GM18507 (cell line): ENCODE data around the gene UIMC1.
"Not testable (repeated sequence)": the region's sequence is repeated elsewhere in the genome, so short reads cannot be mapped to it uniquely, and the experiment has no call there.

Experiments used
- DNase-seq: peaks from one replicate; pipeline ENCODE4 v3.0.0; 2011; ENCODE audit warnings: low read depth; ENCODE audit not compliant: insufficient read length; ENCODE audit errors: extremely low spot score
- FAIRE-seq: peaks from 2 replicates; lab custom pipeline; 2011; peaks lifted over from hg19 to GRCh38; lab: Jason Lieb, UNC

UIMC1 gene

DNA sequence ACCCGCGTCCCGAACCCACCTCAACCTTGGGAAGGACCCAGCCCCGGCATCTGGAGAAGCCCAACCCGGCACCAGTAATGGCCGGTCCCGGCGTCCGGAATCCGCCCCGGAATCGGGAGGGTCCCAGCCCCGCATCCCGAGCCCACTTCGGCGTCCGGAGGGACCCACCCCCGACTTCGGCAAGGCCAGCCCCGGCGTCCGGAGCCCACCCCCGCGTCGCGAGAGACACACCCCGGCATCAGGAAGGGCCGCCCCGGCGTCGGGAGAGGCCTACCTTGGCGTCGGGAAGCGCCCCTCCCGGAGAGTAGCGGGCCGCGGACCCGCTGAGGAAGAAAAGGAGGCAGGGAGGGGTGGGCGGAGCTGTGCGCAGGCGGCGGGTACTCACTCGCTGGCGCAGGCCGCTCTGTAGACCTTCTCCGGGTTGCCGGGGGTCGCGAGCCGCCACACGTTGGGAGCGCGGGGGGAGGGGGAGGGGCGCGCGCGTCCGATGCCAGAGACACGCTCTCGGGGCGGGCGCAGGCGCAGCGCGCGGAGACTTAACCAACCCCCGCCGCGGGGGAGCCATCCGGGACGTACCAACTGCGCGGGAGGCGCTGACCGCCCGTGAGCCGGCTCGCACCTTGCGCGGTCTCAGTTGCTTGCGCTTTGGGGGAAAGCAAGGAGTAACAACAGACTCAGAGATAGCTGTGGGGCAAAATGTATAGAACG is at the start of gene UIMC1:
UIMC1 (minus strand) TSS at position 515 of the 708 bp plus-strand sequence. CDS start 24,164 bp downstream, outside the sequence.
- FAIRE-seq (peak; percentile 75), DNase-seq (peak; percentile 84)

DNA sequence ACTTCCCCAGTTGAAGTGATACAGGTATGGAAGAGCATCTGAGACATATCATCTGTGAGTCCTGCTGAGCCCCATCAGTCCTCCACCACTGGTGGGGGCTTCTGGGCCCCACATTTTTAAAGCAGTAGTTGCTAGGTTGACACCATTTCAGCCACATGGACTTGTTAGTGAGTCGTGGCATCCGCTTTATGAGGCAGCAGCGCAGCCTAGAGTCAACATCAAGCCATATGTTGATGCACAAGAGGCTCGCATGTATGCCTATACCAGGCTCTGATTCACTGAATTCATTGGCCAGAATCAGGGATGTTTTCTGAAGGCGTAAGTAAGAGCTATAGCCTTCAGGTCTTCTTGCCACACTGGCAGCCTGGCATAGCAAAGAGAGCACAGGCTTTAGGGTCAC is 42.7 kb upstream of the UIMC1 start:
- DNase-seq = no peak
- no peak for FAIRE-seq

DNA sequence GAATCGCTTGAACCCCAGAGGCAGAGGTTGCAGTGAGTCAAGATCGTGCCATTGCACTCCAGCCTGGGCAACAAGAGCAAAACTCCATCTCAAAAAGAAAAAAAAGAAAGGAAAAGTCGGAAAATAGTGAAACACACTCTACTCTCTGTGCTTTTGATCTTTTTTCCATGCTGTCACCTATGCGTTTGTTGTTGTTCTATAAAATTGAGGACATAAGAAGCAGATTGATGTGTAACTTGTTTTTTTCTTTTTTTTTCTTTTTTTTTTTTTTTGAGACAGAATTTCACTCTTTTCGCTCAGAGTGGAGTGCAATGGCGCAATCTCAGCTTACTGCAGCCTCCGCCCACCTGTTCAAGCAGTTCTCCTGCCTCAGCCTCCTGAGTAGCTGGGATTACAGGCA is 42.0 kb upstream of the UIMC1 start:
- not testable (repeated sequence) for FAIRE-seq, DNase-seq

- no peak for FAIRE-seq
- no peak for DNase-seq
Observed at GRCh38 chr5:177045631-177046030, 39.1 kb upstream of the UIMC1 start.

DNA sequence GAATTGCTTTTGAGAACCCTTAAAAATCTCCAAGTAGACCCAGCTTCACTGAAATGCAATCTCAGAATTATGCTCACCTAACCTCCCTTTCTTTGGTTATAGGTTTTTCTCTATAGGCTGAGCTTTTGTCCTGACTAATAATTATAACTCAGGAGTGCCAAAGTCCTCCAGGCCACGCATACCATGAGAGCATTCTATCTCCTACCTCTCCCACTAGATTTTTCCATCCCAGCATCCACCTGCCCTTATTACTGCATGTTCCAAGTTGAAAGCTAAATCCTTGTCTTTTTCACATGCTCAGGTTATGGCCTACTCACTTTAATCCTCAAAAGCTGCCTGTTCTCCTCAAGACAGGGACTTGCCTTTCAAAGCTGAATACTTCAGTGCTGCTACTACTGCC is 38.1 kb upstream of the UIMC1 start:
- no peak for FAIRE-seq

DNA sequence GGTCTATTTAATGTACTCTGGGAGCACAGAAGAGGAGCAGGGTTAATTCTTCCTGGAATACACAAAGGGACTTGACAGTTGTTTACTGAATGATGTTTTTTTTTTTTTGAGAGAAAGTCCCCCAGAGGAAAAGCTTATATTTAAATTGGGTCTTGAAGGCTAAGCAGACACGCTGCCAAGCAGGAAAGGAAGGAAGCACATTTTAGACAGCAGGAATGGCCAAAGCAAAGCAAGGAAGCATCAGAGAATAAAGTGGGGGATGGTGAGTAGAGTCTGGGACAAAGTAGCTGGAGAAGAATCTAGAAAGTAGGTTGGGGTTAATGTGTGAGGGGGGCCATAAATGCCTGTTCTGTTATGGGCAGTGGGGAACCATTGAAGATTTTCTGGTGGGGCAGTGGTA is 37.4 kb upstream of the UIMC1 start:
- no peak for FAIRE-seq
- DNase-seq = no peak

More for the DNA sequence above, 38.1 kb upstream of the UIMC1 start:
- no peak for DNase-seq

DNA sequence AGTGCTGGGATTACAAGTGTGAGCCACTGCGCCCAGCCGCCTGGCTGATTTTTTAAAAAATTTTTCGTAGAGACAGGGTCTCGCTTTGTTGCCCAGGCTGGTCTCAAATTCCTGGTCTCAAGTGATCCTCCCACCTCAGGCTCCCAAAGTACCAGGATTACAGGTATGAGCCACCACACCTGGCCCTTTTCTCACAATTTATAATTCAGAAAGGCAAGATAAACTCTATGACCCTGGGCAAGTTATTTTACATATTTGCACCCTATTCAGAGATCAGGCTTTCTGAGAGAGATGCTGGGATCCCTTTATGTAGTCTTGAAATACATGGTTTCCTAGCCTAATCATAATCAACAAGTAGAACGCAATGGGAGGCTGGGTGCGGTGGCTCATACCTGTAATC is 36.5 kb upstream of the UIMC1 start:
- FAIRE-seq (no peak), DNase-seq (no peak)

DNA sequence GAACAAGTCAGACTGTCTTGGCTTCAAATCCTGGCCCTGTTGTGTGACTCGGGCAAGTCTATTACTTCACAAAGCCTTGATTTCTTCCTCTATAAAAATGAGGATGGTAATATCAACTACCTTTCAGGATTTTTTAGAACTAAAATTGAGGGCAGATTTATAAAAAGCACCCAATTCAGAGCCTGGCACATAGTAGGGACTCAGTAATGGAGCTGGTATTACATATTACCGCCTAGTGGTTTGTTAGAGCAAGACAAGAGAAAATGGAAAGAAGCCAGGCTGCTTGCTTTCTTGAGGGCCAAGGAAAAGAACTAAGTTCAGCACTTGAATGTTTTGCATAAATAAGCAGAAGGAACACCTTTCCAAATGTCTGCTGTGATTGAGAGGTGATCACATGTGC is 35.4 kb upstream of the UIMC1 start:
- DNase-seq = no peak
- no peak for FAIRE-seq

DNA sequence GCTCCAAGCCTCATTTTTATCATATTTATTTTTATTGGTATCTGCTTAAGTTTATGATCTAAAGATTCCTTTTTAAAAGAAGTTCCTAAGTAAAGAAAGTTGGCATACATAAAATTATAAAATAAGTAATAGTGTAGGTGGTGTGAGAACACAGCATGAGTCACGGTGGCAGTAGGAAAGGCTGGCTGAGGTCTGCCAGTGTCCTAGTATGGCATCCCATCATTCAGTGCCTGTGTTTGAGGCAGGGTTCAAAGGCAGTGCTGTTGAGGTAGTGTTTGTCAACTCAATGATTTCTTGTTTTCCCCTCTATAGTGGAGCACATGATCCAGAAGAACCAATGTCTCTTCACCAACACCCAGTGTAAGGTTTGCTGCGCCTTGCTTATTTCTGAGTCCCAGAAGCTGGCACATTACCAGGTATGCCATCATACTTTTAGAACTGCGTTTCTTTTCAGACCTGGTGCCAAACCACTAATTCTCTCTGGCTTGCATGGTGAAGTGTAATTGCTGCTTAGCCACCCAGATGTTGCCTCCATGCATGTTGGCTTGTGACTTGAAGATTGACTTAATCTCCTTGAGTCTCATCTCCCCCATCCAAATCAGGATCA is 34.3 kb upstream of the UIMC1 start:
- FAIRE-seq = no peak
- DNase-seq = no peak

DNA sequence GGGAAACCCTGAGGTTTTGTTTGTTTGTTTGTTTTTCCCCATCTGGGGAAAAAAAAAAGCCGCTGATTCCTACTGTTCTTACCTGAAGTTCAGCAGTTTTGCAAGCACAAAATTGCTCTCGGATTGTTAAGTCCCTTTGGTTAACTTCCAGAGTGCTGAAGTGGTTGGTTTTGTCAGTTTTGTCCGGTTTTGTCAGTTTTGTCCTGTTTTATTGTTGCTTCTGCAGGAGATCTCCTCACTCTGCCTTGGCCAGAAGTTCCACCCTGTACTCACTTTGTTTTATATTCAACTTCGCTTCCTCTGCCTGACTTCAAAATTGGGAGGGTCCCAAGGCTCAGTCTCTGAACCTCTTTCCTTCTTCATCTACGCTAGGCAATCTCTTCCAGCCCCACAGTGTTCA is 30.3 kb upstream of the UIMC1 start:
- FAIRE-seq = no peak
- no peak for DNase-seq

DNA sequence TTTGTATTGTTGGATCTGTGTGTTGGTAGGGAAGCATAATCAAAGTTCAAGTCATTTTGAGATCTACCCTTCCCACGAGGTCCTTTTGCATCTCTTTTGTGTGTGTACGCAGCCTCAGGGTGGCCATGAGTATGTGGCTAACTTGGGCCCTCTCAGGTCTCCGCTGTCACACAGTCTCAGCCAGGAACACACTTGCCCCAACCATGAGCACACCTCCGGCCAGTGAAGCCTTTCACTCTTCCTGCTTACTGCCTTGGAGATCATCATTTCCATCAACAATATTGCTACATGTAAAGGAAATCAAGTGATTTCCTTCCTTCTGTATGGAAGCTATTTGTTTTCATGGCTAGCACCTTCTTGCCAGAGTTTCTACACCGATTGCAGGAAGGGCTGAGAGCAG is 29.9 kb upstream of the UIMC1 start:
- FAIRE-seq = no peak

GRCh38 chr5:177035976-177036375 is 29.4 kb upstream of the UIMC1 start:
- FAIRE-seq (no peak), DNase-seq (no peak)

More for the DNA sequence above, 29.9 kb upstream of the UIMC1 start:
- DNase-seq = no peak

DNA sequence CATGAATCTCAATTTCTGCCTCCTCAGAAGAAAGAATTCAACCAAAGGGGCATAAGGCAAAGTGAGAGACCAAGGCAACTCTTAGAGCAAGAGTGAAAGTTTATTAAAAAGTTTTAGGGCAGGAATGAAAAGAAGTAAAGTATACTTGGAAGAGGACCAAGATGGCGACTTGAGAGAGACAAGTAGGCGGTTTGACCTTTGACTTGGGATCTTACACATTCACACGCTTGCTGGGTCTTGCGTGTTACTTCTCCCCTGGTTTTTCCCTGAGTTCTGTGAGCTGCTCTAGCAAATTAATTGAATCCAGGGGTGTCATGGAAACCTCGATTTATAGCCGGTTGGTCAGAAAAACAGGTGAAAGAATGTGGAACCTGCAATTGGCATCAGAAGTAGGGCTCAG is 22.9 kb upstream of the UIMC1 start:
- FAIRE-seq = no peak
- no peak for DNase-seq

DNA sequence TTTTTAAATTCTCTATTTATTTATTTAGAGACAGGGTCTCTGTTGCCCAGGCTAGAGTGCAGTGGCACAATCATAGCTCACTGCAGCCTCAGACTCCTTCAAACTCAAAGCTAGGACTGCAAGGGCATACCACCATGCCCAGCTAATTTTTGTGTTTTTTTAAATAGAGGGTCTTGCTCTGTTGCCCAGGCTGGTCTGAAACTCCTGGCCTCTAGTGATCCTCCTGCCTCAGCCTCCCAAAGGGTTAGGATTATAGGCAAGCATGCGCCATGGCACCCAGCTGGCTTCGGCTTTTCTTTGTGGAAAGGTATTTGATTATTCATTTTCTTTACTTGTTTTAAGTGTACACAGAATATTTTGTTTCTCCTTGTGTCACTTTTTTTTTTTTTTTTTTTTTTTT is 21.1 kb upstream of the UIMC1 start:
- DNase-seq (no peak), FAIRE-seq (no peak)

DNA sequence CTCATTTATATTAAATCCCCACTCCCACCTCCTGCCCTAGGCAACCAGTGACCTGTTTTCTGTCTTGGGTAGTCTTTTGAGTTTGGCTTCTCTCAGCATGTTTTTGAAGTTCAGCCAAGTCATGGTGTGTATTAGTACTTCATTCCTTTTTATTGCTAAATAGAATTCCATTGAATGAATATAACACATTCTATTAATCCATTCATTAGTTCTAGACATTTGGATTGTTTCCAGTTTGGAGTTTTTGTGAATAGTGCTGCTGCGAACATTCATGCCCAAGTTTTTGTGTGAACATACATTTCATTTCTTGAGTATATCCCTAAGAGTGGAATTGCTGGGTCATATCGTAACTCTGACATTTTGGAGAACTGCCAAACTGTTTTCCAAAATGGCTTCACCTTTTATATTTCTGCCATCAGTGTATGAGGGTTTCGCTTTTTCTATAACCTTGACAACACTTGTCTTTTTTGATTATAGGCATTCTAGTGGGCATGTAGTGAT is 18.6 kb upstream of the UIMC1 start:
- no peak for FAIRE-seq
- DNase-seq = no peak

- FAIRE-seq (no peak), DNase-seq (no peak)
Observed at GRCh38 chr5:177024559-177024958, 18.0 kb upstream of the UIMC1 start.

DNA sequence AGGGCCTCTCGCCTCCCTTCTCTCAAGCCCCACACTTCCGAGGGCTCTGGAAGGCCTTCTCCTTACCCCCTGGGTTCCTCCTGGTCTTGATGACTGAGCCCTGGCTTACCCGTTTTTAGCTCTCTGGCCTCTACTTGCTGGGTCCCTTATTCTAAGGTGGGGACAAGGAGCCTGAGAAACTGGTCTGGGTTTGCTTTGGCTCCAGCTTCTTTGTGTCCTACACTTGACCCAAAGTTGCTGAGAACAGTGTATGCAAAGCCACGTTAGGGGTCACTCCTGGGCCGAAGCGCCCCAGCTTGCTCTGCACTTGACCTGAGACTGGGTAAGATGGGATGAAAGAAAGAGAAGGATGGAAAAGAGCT is 16.7 kb upstream of the UIMC1 start:
- DNase-seq (no peak), FAIRE-seq (no peak)

DNA sequence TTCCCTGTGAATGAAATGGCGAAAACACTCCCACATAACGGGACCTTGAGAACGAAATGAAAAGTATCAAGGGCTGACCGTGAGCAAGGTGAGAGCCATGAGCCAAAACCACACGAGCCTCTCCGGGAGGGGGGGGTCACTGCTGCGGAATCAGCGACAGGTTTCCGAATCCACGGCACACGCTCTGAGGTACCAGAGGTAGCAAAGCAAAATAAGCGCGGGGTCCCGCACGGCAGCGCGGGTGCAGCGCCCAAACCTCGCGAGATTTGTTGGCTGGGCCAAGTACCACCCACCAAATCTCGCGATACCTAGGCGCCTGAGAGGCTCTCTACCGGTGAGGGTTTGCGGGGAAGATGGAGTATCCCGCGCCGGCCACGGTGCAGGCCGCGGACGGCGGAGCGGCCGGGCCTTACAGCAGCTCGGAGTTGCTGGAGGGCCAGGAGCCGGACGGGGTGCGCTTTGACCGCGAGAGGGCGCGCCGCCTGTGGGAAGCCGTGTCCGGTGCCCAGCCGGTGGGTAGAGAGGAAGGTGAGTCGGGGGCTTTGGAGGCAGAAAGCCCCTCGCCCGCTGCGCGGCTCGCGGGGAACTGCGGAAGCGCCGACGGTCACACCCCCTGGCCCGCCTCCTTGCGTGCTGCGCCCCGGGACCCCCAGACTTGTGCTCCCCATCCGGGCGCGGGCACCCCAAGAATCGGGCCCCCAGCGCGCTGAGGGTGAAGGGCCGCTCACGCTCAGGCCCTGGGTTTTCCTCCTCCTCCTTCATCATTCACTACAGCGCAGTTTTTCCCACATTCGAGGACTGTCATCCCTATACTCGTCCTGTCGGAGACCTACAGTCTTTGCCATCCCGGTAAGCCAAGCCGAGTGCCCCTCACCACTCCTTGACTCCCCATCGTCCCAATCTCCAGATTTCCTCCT is 16.1 kb upstream of the UIMC1 start, which contains the start of gene ZNF346:
ZNF346 (plus strand) TSS at position 311 of the 917 bp plus-strand sequence; CDS start at position 354, 43 bp downstream.
- DNase-seq = peak; percentile 98
- peak; percentile 92 for FAIRE-seq

DNA sequence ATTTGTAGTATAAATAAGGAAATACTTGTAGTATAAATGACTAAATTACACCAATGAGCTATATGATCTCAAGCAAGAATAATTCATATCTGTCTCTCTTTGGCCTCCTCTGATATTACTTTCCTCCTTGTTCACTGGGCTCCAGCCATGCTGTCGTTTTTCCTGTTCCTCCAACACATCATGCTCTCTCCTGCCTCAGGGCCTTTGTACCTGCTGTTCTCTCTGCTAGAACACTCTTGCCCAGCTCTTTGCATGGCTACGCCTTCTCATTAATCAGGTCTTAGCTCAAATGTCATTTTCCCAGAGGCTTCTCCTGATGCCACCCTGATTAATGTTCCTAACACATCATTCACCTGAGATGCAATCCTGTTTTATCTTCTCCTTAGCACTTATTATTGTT is 13.5 kb upstream of the UIMC1 start:
- no peak for FAIRE-seq
- DNase-seq = no peak

- FAIRE-seq = no peak
- DNase-seq = no peak
Observed at GRCh38 chr5:177018341-177018740, 11.8 kb upstream of the UIMC1 start.
